Transverse colon (tissue), 3 donors: ENCODE measurements around the gene TRIM6.

Experiments used
- EP300 ChIP-seq: sonication (generic); formaldehyde crosslinking; IDR thresholded peaks from one replicate; pipeline ENCODE4 v1.6.1; 2017; ENCODE audit warnings: antibody characterized with exemption, low read depth
- TF ChIP-seq, protein P1 (sequence below), 5 experiments: fragments of 200-600 bp in 3 of 5; fragments of 450-650 bp in 2 of 5; sonication (generic) in 3 of 5; IDR thresholded peaks; 1 replicate in 2 of 5; 2 replicates in 3 of 5; pipeline ENCODE4 v1.5.1; 2016 to 2017; ENCODE audit warnings: antibody characterized with exemption in 5 of 5, inconsistent platforms in 3 of 5, mild to moderate bottlenecking in 2 of 5, moderate library complexity in 1 of 5

DNA sequence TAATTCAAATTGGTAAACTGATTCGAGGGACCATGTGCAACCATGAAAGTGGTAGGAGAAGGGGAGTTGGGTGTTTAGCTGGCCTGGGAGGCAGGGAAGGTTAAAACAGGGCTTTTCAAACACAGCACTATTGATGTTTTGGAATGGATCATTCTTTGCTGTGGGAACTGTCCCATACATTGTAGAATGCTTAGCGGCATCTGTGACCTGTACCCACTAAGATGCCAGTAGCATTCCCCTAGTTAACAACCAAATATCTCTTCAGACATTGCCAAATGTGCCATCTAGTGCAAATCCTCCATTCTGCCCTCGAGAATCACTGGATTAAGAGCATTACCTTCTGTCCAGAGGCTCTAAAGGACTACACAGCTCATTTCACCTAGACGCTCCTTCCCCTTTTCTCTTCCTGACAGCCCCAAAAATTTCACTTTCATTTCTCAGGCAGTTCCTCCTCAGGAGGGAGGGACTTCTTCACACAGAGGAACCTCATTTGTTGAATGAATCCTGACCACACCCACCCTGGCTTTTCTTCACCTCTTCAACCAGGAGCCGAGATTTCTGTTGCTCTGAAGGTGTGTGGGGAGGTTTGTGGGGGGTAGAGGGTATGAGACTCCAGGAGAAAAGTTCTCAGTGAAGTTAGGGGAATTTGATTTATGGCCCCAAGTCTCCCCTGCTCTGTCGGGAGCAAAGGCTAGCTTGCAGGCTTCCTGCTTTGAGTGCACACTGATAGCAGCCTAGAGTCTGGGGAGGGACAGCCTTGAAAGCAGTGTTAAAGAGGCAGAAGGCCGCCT is 28.2 kb downstream of the TRIM6 start, which contains the start of gene TRIM34:
- no peak for TF ChIP-seq EP300
- TF ChIP-seq, protein P1, sequence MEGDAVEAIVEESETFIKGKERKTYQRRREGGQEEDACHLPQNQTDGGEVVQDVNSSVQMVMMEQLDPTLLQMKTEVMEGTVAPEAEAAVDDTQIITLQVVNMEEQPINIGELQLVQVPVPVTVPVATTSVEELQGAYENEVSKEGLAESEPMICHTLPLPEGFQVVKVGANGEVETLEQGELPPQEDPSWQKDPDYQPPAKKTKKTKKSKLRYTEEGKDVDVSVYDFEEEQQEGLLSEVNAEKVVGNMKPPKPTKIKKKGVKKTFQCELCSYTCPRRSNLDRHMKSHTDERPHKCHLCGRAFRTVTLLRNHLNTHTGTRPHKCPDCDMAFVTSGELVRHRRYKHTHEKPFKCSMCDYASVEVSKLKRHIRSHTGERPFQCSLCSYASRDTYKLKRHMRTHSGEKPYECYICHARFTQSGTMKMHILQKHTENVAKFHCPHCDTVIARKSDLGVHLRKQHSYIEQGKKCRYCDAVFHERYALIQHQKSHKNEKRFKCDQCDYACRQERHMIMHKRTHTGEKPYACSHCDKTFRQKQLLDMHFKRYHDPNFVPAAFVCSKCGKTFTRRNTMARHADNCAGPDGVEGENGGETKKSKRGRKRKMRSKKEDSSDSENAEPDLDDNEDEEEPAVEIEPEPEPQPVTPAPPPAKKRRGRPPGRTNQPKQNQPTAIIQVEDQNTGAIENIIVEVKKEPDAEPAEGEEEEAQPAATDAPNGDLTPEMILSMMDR (IDR thresholded peaks at IDR 0.05), result no peak
